ENCODE measurements around the gene IFT74.

The IFT74 gene

DNA sequence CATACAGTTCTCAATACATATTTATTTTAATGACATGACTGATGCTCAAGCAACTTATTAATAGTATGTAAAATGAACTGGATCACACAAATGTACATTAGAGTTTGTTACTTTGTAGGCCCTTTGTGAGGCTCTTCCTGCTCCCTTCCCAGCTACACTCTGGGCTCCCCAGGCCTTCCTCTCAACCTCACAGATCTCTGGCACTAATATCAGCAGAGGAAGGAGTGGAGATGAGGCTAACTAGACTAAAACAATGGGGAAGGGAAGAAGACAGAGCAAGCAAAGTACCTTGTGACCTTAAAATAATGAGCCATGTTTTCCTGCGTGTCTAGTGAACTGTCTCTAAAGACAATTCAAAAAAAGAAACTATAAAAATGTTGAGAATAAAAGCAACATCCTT lies 122.5 kb downstream of the IFT74 start:
- no peak for DNase-seq (ENCODE audit: low read depth)
- no peak overlapping the region for H3K4me3 ChIP-seq (ENCODE audit: control insufficient read depth, low read depth, low read length)
- TF ChIP-seq, protein P1, sequence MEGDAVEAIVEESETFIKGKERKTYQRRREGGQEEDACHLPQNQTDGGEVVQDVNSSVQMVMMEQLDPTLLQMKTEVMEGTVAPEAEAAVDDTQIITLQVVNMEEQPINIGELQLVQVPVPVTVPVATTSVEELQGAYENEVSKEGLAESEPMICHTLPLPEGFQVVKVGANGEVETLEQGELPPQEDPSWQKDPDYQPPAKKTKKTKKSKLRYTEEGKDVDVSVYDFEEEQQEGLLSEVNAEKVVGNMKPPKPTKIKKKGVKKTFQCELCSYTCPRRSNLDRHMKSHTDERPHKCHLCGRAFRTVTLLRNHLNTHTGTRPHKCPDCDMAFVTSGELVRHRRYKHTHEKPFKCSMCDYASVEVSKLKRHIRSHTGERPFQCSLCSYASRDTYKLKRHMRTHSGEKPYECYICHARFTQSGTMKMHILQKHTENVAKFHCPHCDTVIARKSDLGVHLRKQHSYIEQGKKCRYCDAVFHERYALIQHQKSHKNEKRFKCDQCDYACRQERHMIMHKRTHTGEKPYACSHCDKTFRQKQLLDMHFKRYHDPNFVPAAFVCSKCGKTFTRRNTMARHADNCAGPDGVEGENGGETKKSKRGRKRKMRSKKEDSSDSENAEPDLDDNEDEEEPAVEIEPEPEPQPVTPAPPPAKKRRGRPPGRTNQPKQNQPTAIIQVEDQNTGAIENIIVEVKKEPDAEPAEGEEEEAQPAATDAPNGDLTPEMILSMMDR (IDR thresholded peaks at IDR 0.05; ENCODE audit: control insufficient read depth, insufficient read depth, low read depth, low read length, missing control alignments) = no peak

DNA sequence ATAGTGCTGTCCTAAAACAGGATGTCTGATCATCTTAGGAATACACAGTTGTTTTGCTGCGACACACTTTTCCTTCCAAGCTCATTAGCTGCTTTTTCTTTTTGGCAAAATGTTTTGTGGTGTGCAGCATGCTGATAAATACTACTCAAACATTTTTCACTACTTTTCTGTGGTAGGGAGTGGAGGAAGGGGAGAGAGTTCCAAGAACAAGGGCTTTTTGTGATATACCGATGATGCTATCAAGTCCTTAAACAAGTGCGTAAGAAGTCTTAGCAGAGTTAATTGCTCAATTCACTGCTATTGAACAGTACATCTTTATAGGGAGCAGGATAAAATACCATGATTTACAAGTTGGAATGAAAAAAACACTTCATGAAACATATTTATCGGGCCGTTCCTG lies 129.2 kb downstream of the IFT74 start:
- no peak for DNase-seq (ENCODE audit: low read depth)
- TF ChIP-seq, protein P1 (IDR thresholded peaks at IDR 0.05; ENCODE audit: control insufficient read depth, insufficient read depth, low read depth, low read length, missing control alignments) = no peak
- no peak overlapping the region for H3K4me3 ChIP-seq (ENCODE audit: control insufficient read depth, low read depth, low read length)

- TF ChIP-seq, protein P1 (IDR thresholded peaks at IDR 0.05; ENCODE audit: control insufficient read depth, insufficient read depth, low read depth, low read length, missing control alignments) = no peak
- peak; percentile 25 for DNase-seq (ENCODE audit: low read depth)
- no peak overlapping the region for H3K4me3 ChIP-seq (ENCODE audit: control insufficient read depth, low read depth, low read length)
These were observed 130.8 kb downstream of the IFT74 start for GRCh38 chr9:27086818-27087680.

- DNase-seq (ENCODE audit: low read depth) = peak; percentile 27
- H3K4me3 ChIP-seq (ENCODE audit: control insufficient read depth, low read depth, low read length) = no peak overlapping the region
- TF ChIP-seq, protein P1 (IDR thresholded peaks at IDR 0.05; ENCODE audit: control insufficient read depth, insufficient read depth, low read depth, low read length, missing control alignments) = no peak
These were observed 132.8 kb downstream of the IFT74 start for GRCh38 chr9:27088981-27089380.

- no peak for DNase-seq (ENCODE audit: low read depth)
- TF ChIP-seq, protein P1 (IDR thresholded peaks at IDR 0.05; ENCODE audit: control insufficient read depth, insufficient read depth, low read depth, low read length, missing control alignments) = no peak
- no peak overlapping the region for H3K4me3 ChIP-seq (ENCODE audit: control insufficient read depth, low read depth, low read length)
These were observed 133.5 kb downstream of the IFT74 start for GRCh38 chr9:27089706-27090105.

- TF ChIP-seq, protein P1 (IDR thresholded peaks at IDR 0.05; ENCODE audit: control insufficient read depth, insufficient read depth, low read depth, low read length, missing control alignments) = no peak
- DNase-seq (ENCODE audit: low read depth) = no peak
- no peak overlapping the region for H3K4me3 ChIP-seq (ENCODE audit: control insufficient read depth, low read depth, low read length)
These were observed 134.0 kb downstream of the IFT74 start for GRCh38 chr9:27090231-27090630.
